LNCaP clone FGC (cell line): ENCODE measurements around the gene NR1H4.

Source experiments
- DNase-seq: peaks from one replicate; pipeline ENCODE4 v3.0.0-alpha.2; 2011; ENCODE audit warnings: low read depth
- H3K4me3 ChIP-seq: 2 replicates; pipeline ENCODE4 v1.5.1; 2011; ENCODE audit warnings: mild to moderate bottlenecking, low read depth, low read length, control low read depth
- TF ChIP-seq, protein P1 (sequence below): IDR thresholded peaks from 2 replicates; pipeline ENCODE4 v1.5.1; 2012; ENCODE audit warnings: mild to moderate bottlenecking; ENCODE audit not compliant: control insufficient read depth, insufficient read depth; ENCODE audit errors: extremely low read depth

Gene NR1H4

GRCh38 chr12:100437038-100437841, 36.4 kb upstream of the NR1H4 start:
- peak; percentile 2 for DNase-seq

DNA sequence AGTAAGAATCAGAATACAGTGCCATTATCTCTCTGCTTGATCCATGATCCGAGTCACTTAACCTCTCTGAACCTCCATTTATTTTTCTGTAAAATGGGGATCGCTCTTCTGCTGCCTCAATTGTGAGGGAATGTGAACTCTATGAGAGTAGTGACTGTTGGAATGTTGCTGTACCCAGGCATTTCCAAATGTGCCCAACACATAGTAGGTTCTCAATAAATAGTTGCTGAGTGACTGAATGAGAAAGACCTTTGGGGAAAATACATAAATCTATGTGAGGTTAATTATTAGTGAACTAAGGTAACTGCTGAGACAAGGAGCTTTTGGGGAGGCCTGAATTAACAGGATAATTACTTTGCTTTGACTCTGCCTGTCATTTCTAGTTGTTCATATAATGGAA, 33.9 kb upstream of the NR1H4 start:
- TF ChIP-seq, protein P1, sequence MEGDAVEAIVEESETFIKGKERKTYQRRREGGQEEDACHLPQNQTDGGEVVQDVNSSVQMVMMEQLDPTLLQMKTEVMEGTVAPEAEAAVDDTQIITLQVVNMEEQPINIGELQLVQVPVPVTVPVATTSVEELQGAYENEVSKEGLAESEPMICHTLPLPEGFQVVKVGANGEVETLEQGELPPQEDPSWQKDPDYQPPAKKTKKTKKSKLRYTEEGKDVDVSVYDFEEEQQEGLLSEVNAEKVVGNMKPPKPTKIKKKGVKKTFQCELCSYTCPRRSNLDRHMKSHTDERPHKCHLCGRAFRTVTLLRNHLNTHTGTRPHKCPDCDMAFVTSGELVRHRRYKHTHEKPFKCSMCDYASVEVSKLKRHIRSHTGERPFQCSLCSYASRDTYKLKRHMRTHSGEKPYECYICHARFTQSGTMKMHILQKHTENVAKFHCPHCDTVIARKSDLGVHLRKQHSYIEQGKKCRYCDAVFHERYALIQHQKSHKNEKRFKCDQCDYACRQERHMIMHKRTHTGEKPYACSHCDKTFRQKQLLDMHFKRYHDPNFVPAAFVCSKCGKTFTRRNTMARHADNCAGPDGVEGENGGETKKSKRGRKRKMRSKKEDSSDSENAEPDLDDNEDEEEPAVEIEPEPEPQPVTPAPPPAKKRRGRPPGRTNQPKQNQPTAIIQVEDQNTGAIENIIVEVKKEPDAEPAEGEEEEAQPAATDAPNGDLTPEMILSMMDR: no peak
- no peak for DNase-seq
- no peak overlapping the region for H3K4me3 ChIP-seq

More at GRCh38 chr12:100437038-100437841, 36.4 kb upstream of the NR1H4 start:
- H3K4me3 ChIP-seq: no peak overlapping the region
- TF ChIP-seq, protein P1: no peak

GRCh38 chr12:100442403-100442802, 31.3 kb upstream of the NR1H4 start:
- DNase-seq: no peak
- TF ChIP-seq, protein P1: no peak
- no peak overlapping the region for H3K4me3 ChIP-seq

DNA sequence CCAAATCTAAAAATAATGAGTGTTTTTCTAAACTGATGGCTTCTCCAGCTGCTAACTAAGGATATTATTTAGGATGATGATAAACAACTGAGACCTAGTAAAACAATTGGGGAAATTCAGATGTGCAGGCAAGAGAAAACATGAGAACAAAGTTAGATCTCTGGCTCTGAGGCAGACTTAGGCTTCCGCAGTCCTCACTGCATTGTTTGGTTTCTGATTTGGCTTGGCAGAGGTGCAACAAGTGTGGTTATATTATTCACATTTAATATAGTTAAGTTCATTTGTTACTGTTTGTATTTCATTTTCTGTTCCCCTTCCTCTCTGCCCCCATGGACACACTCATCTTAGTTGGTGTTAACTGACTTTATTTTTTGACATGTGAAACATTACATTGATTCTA, 30.2 kb upstream of the NR1H4 start:
- TF ChIP-seq, protein P1: no peak

DNA sequence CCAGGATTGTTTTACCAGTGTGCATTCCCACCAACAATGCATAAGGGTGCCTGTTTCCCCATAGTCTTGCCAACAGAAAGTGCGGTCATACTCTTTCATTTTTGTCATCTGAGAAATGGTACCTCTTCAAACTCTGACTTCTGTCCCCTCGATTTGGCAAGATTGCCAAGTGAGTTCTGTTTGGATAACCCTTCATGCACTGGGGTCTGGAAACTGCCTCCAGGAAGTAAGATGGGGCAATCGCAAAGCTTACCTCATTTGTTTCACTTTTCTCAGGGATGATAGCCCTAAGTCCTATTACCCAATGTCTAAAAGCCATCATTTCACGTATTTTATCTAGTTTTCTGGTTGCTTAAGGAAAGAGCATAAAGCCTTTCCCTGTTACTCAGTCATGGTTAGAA, 28.6 kb upstream of the NR1H4 start:
- DNase-seq: no peak
- TF ChIP-seq, protein P1: no peak
- H3K4me3 ChIP-seq: no peak overlapping the region

More for the DNA sequence above, 30.2 kb upstream of the NR1H4 start:
- no peak overlapping the region for H3K4me3 ChIP-seq
- no peak for DNase-seq

GRCh38 chr12:100447381-100447780, 26.3 kb upstream of the NR1H4 start:
- no peak for DNase-seq
- TF ChIP-seq, protein P1: no peak
- H3K4me3 ChIP-seq: no peak overlapping the region

DNA sequence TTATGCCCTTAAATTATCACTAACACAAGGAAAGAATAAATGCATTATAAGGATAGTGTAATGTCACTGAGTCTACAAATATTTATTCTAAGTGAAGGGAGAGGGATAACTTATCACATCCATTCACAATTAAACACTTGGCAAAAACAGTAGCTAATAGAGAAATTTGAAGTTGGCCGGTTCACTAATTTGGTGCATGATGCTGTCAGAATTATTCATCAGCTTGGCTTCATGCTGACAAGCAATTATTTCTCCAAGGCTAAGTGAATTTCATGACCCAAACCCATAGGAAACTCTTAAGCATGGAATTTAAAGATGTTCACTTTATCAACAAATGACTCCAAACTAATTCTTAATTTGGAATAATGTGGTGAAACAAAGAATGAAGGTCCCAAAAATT, 25.0 kb upstream of the NR1H4 start:
- TF ChIP-seq, protein P1: no peak
- no peak for DNase-seq

More for the DNA sequence above, 25.0 kb upstream of the NR1H4 start:
- H3K4me3 ChIP-seq: no peak overlapping the region
